OCI-LY7 (cell line): ENCODE data around the gene KIF3A.

Experiments used
- CTCF ChIP-seq: fragments of 200-600 bp; sonication (generic); conservative IDR thresholded peaks from 2 replicates; pipeline ENCODE4 v1.5.1; 2014; ENCODE audit warnings: mild to moderate bottlenecking, antibody characterized with exemption, low read length, moderate library complexity, mixed read lengths
- EZH2phosphoT487 ChIP-seq: fragments of 200-600 bp; sonication (generic); IDR thresholded peaks from 2 replicates; pipeline ENCODE4 v1.6.1; 2018; ENCODE audit warnings: low read depth, borderline replicate concordance, mild to moderate bottlenecking, mixed run types, antibody characterized with exemption, low read length, moderate library complexity, mixed read lengths

GRCh38 chr5:132742626-132743025, 5.3 kb upstream of the KIF3A start:
- TF ChIP-seq EZH2phosphoT487 (no peak), CTCF (no peak)
